ENCODE measurements around the gene ERBB4.

ERBB4 gene

DNA sequence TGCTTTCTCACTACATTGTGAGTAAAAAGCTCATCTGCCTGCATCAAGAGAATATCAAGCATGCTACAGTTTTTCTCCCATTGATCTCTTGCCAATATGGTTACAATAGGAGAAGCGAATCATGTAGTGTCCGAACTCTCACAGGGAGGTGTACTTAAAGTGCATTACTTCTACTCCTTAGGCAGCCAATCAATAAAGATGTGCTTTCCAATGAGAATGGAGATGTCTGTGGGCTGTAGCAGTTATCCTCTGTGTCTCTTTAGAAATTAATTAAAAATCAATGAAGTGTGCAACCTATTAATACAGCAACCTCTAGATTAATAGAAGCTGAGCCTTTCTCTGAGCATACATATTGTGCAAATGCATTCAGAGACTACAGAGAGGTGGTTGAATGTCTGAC is 1098.5 kb downstream of the ERBB4 start:
- TF ChIP-seq, protein P1, sequence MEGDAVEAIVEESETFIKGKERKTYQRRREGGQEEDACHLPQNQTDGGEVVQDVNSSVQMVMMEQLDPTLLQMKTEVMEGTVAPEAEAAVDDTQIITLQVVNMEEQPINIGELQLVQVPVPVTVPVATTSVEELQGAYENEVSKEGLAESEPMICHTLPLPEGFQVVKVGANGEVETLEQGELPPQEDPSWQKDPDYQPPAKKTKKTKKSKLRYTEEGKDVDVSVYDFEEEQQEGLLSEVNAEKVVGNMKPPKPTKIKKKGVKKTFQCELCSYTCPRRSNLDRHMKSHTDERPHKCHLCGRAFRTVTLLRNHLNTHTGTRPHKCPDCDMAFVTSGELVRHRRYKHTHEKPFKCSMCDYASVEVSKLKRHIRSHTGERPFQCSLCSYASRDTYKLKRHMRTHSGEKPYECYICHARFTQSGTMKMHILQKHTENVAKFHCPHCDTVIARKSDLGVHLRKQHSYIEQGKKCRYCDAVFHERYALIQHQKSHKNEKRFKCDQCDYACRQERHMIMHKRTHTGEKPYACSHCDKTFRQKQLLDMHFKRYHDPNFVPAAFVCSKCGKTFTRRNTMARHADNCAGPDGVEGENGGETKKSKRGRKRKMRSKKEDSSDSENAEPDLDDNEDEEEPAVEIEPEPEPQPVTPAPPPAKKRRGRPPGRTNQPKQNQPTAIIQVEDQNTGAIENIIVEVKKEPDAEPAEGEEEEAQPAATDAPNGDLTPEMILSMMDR (conservative IDR thresholded peaks at IDR 0.05; ENCODE audit: low read length): no peak
- H3K4me3 ChIP-seq (ENCODE audit: low read length): no peak overlapping the region
- DNase-seq (ENCODE audit: low read depth): no peak

DNA sequence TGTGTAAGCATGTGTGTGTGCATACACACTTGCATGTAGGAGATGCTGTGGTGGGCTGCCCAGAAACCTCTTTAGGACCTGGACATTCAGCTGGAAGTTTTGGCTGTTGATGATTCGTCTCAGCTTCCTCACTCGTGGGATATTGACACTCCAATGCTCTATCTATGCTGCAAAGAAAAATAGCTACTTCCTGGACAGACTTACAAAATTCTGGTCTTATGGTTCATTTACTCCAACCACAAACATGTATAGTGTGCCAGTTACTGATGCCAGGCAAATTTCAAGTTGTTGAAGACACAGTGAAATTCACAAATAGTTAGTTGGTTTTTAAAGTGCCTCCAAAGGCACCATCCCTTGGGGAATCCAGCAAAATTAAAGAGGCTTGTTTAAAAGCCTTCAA is 1099.6 kb downstream of the ERBB4 start:
- no peak for DNase-seq (ENCODE audit: low read depth)
- TF ChIP-seq, protein P1 (conservative IDR thresholded peaks at IDR 0.05; ENCODE audit: low read length): no peak
- no peak overlapping the region for H3K4me3 ChIP-seq (ENCODE audit: low read length)

DNA sequence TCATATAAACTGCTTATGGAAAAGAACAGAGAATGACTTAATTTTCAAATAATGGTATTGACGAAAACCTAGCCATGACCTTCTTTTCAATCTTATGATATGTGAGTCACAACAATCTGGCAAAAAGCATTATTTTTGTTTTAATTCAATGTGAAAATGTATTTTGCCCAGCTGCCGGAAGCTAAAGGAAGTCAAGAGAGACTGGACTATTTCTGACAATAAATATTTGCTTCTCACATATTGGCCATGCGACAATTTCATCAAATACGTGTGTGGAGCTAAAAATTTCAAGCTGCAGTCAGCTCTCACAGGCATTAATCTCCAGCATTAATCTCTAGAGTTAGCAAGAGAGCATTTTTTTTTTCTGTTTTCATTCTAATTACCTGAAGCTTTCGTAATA is 1101.2 kb downstream of the ERBB4 start:
- TF ChIP-seq, protein P1 (conservative IDR thresholded peaks at IDR 0.05; ENCODE audit: low read length): no peak
- DNase-seq (ENCODE audit: low read depth): no peak

DNA sequence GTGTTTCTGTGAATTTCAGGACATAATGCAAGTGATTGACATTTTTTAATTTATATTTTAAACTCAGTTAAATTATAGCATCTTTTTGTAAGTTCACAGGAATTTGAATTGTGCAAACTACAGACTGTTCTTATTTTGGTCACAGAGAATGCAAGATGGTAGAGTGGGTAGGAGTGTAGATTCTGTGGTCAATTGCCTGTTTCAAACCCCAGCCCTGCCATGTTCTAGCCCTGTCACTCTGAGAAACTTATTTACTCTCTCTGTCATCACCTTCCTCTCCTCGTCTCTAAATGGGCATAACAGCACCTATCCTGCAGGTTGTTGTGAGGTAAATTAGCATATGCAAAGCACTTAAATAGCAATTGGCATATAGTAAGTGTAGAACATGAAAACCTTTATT is 1102.4 kb downstream of the ERBB4 start:
- no peak overlapping the region for H3K4me3 ChIP-seq (ENCODE audit: low read length)
- TF ChIP-seq, protein P1 (conservative IDR thresholded peaks at IDR 0.05; ENCODE audit: low read length): no peak
- no peak for DNase-seq (ENCODE audit: low read depth)

More for the DNA sequence above, 1101.2 kb downstream of the ERBB4 start:
- no peak overlapping the region for H3K4me3 ChIP-seq (ENCODE audit: low read length)

- TF ChIP-seq, protein P1 (conservative IDR thresholded peaks at IDR 0.05; ENCODE audit: low read length): no peak
- no peak for DNase-seq (ENCODE audit: low read depth)
- H3K4me3 ChIP-seq (ENCODE audit: low read length): no peak overlapping the region
Observed at GRCh38 chr2:211435331-211435730, 1103.3 kb downstream of the ERBB4 start.

- TF ChIP-seq, protein P1 (conservative IDR thresholded peaks at IDR 0.05; ENCODE audit: low read length): no peak
- DNase-seq (ENCODE audit: low read depth): no peak
- no peak overlapping the region for H3K4me3 ChIP-seq (ENCODE audit: low read length)
Observed at GRCh38 chr2:211434773-211435172, 1103.8 kb downstream of the ERBB4 start.

- H3K4me3 ChIP-seq (ENCODE audit: low read length): no peak overlapping the region
- no peak for DNase-seq (ENCODE audit: low read depth)
- TF ChIP-seq, protein P1 (conservative IDR thresholded peaks at IDR 0.05; ENCODE audit: low read length): no peak
Observed at GRCh38 chr2:211429256-211429920, 1109.2 kb downstream of the ERBB4 start.
